GM12892 (cell line): ENCODE measurements around the gene TPMT.

Experiments used
- POLR2A ChIP-seq: IDR thresholded peaks from 2 replicates; pipeline ENCODE4 v1.6.1; 2011; ENCODE audit warnings: low read depth, low read length, control low read depth
- POLR2AphosphoS5 ChIP-seq: IDR thresholded peaks from 2 replicates; pipeline ENCODE4 v1.6.1; 2011; ENCODE audit warnings: low read depth, low read length, control low read depth
- TAF1 ChIP-seq: IDR thresholded peaks from 2 replicates; pipeline ENCODE4 v1.6.1; 2011; ENCODE audit warnings: low read depth, mild to moderate bottlenecking, control low read depth, low read length, borderline replicate concordance

GRCh38 chr6:18110162-18110561, 44.7 kb downstream of the TPMT start:
- TF ChIP-seq POLR2A (no peak), TAF1 (no peak), POLR2AphosphoS5 (no peak)
